ENCODE results near the gene NRTN.

Gene NRTN

GRCh38 chr19:5811117-5811516 is 6.2 kb downstream of the NRTN start:
- DNase-seq (ENCODE audit: insufficient read length, low spot score): no peak
- no peak for FAIRE-seq

- DNase-seq (ENCODE audit: insufficient read length, low spot score) (no peak), FAIRE-seq (no peak)
Measured at GRCh38 chr19:5814123-5814851, 9.4 kb downstream of the NRTN start.

GRCh38 chr19:5814852-5815246 is 10.0 kb downstream of the NRTN start:
- FAIRE-seq: no peak
- DNase-seq (ENCODE audit: insufficient read length, low spot score): no peak

GRCh38 chr19:5817218-5817617 is 12.4 kb downstream of the NRTN start:
- DNase-seq (ENCODE audit: insufficient read length, low spot score) (no peak), FAIRE-seq (no peak)

- DNase-seq (ENCODE audit: insufficient read length, low spot score): no peak
- no peak for FAIRE-seq
Measured at GRCh38 chr19:5818594-5818993, 13.7 kb downstream of the NRTN start.

GRCh38 chr19:5820785-5821184 is 15.9 kb downstream of the NRTN start:
- no peak for FAIRE-seq
- no peak for DNase-seq (ENCODE audit: insufficient read length, low spot score)

- FAIRE-seq: no peak
- no peak for DNase-seq (ENCODE audit: insufficient read length, low spot score)
Measured at GRCh38 chr19:5821521-5822180, 16.8 kb downstream of the NRTN start.

- no peak for FAIRE-seq
Measured at GRCh38 chr19:5822181-5822844, 17.4 kb downstream of the NRTN start.

GRCh38 chr19:5823579-5824281 is 18.9 kb downstream of the NRTN start:
- DNase-seq (ENCODE audit: insufficient read length, low spot score) (no peak), FAIRE-seq (no peak)

More at GRCh38 chr19:5822181-5822844, 17.4 kb downstream of the NRTN start:
- no peak for DNase-seq (ENCODE audit: insufficient read length, low spot score)

GRCh38 chr19:5824751-5825150 is 19.9 kb downstream of the NRTN start:
- FAIRE-seq (no peak), DNase-seq (ENCODE audit: insufficient read length, low spot score) (no peak)

- FAIRE-seq (no peak), DNase-seq (ENCODE audit: insufficient read length, low spot score) (no peak)
Measured at GRCh38 chr19:5825178-5825577, 20.3 kb downstream of the NRTN start.

GRCh38 chr19:5826531-5827341 is 21.9 kb downstream of the NRTN start:
- DNase-seq (ENCODE audit: insufficient read length, low spot score) (peak; percentile 51), FAIRE-seq (no peak)

- FAIRE-seq: no peak
Measured at GRCh38 chr19:5827342-5827890, 22.5 kb downstream of the NRTN start.

GRCh38 chr19:5827891-5828660 is 23.2 kb downstream of the NRTN start:
- peak; percentile 94 for DNase-seq (ENCODE audit: insufficient read length, low spot score)
- FAIRE-seq: peak; percentile 99

More at GRCh38 chr19:5827342-5827890, 22.5 kb downstream of the NRTN start:
- no peak for DNase-seq (ENCODE audit: insufficient read length, low spot score)

GRCh38 chr19:5828661-5829566 is 24.0 kb downstream of the NRTN start:
- no peak for FAIRE-seq
- no peak for DNase-seq (ENCODE audit: insufficient read length, low spot score)

GRCh38 chr19:5829567-5830310 is 24.9 kb downstream of the NRTN start:
- FAIRE-seq: no peak
- DNase-seq (ENCODE audit: insufficient read length, low spot score): no peak

- FAIRE-seq (no peak), DNase-seq (ENCODE audit: insufficient read length, low spot score) (no peak)
Measured at GRCh38 chr19:5831159-5831558, 26.3 kb downstream of the NRTN start.

GRCh38 chr19:5832061-5832460 is 27.2 kb downstream of the NRTN start:
- FAIRE-seq (no peak), DNase-seq (ENCODE audit: insufficient read length, low spot score) (no peak)

All from HTR-8/SVneo (cell line).